ENCODE results near the gene ATXN10. TPM values are rescaled to one million over a fixed set of nuclear protein-coding genes. Genes with fewer than 3 reads are reported as not detected.

Gene ATXN10
- total and polyA plus RNA-seq, 2 of the 8 experiments (the other 6 are each of a cell fraction or from before 2014, with no cell fraction given) = 134 to 210 TPM

DNA sequence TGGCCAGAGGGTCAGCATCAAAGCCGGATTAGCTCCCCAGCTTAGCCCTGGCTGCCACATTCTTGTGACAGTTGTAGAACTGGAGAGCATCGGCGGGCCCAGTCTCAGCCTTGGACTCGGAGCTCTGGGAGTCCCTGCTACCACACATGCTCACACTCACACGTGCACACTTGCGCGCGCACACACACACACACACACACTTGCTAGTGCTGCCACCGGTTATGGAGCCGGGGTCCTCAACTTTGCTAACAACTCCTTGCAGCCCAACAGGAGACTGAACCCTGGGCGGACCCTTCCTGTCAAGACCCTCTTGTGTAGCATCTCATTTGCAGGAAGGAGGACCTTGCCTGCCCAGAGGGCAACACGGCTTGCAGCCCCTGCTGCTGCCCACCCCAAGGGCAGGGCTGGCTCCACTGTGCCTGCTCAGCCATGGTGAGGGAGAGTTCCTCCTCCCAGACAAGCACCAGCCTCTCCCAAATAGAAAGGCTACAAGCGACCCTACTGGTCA is 197.8 kb downstream of the ATXN10 start:
- FAIRE-seq (no peak), DNase-seq (ENCODE audit: low read depth in 1 of 2, low spot score in 2 of 2) (no peak)
- Histone ChIP-seq H2BK12ac (ENCODE audit: low read depth, low read length) (0 out of 2 replicates have a peak overlapping the region, but pooled peaks have one; percentile 27), H4K20me1 (replicated peaks in 1 of 2; ENCODE audit: control insufficient read depth in 1 of 2, insufficient read depth in 2 of 2, low read length in 2 of 2) (peaks cover 9 to 15% of the 10 kb centered on the region in 2 experiments), H3K56ac (replicated peaks; ENCODE audit: insufficient read length, low read depth, low read length) (no peak overlapping the region), H4K5ac (ENCODE audit: insufficient read length, low read depth, low read length) (no peak overlapping the region), H3K4me2 (ENCODE audit: insufficient read depth in 1 of 2, low read depth in 2 of 2, low read length in 2 of 2) (no peak overlapping the region), H3K18ac (ENCODE audit: extremely low read depth, low read length) (no peak overlapping the region), H2BK15ac (ENCODE audit: low read length) (no peak overlapping the region), H2BK20ac (ENCODE audit: low read length) (no peak overlapping the region), H3K79me2 (ENCODE audit: control insufficient read depth in 1 of 2, insufficient read depth in 2 of 2, low read length in 2 of 2) (no peaks in the 10 kb centered on the region), H3K79me1 (ENCODE audit: low read depth, low read length) (no peaks in the 10 kb centered on the region), H2BK5ac (ENCODE audit: low read depth, low read length) (no peak overlapping the region), H3K4me1 (replicated peaks in 1 of 4; ENCODE audit: control insufficient read depth in 3 of 4, insufficient read depth in 4 of 4, low read length in 3 of 4) (peaks cover 0 to 8% (median 1%) of the 10 kb centered on the region in 4 experiments; a peak in 5 of 7 replicates), H2BK120ac (replicated peaks; ENCODE audit: low read depth, low read length) (no peak overlapping the region), H2AK5ac (ENCODE audit: low read depth, low read length) (no peak overlapping the region), H3K9me3 (ENCODE audit: insufficient read depth in 2 of 2, low read depth in 1 of 2, low read length in 1 of 2) (no peaks in the 10 kb centered on the region), H3K23ac (ENCODE audit: insufficient read length) (no peak overlapping the region), H3K27ac (ENCODE audit: low read depth, low read length) (no peak overlapping the region), H3K9ac (replicated peaks in 1 of 4; ENCODE audit: extremely low read depth in 1 of 4, low read depth in 3 of 4, low read length in 3 of 4) (no peak overlapping the region), H4K91ac (replicated peaks; ENCODE audit: insufficient read length, low read length) (no peak overlapping the region), H4K8ac (ENCODE audit: extremely low read depth, insufficient read depth, low read length) (no peak overlapping the region; the same call in 1 of the 2 replicates), H3K4me3 (ENCODE audit: extremely low read depth in 1 of 4, insufficient read depth in 2 of 4, low read depth in 3 of 4, low read length in 4 of 4) (no peak overlapping the region), H3K36me3 (ENCODE audit: control insufficient read depth in 2 of 4, insufficient read depth in 4 of 4, low read length in 3 of 4) (no peaks in the 10 kb centered on the region), H3K14ac (ENCODE audit: insufficient read length) (no peak overlapping the region), H3K27me3 (replicated peaks in 1 of 4; ENCODE audit: control insufficient read depth in 3 of 4, extremely low read depth in 1 of 4, insufficient read depth in 3 of 4, low read length in 3 of 4) (peaks cover 25 to 61% (median 53%) of the 10 kb centered on the region in 4 experiments), H2AFZ (ENCODE audit: low read length) (no peak overlapping the region), H3K23me2 (ENCODE audit: low read depth, low read length) (peaks cover 13% of the 10 kb centered on the region; the same call in 1 of the 2 replicates), H3K4ac (replicated peaks; ENCODE audit: insufficient read length, low read depth, low read length) (no peak overlapping the region)
- ChIA-PET CTCF (ENCODE audit: partially characterized antibody) (interaction anchor here (1.2 to 7.9 kb wide), 3 partner anchors 7 to 100 kb away, joined by 3 to 78 read pairs (median 5); no protein-coding TSS in a partner anchor), POLR2A (ENCODE audit: partially characterized antibody) (no interaction called here)
- WGBS, 2 experiments (ENCODE audit: extremely low coverage in 1 of 2, insufficient coverage in 1 of 2, insufficient read length in 1 of 2, insufficient replicate concordance in 2 of 2, low coverage in 1 of 2, low lambda C conversion rate in 2 of 2, missing lambda C conversion rate in 1 of 2) = 72% methylated on average over 13 of the region's 13 CpGs; no CpG with 5 or more reads in 1 of the 2 experiments
- TF ChIP-seq EP300 (IDR thresholded peaks at IDR 0.05; ENCODE audit: borderline replicate concordance in 1 of 2, low read depth in 2 of 2, low read length in 2 of 2) (no peak), HDAC6 (IDR thresholded peaks at IDR 0.05; ENCODE audit: low read depth, low read length) (no peak), TAF1 (IDR thresholded peaks at IDR 0.05; ENCODE audit: low read depth, low read length) (no peak), SIRT6 (IDR thresholded peaks at IDR 0.05; ENCODE audit: low read length) (no peak), KDM1A (IDR thresholded peaks at IDR 0.05; ENCODE audit: borderline replicate concordance, low read length) (no peak), CREB1 (IDR thresholded peaks at IDR 0.05) (no peak)

Measured in H1 (cell line).